Mucosa of descending colon (tissue), 3 donors: Measurements from ENCODE around the gene YIPF6. TPM values are rescaled to one million over a fixed set of nuclear protein-coding genes. Genes with fewer than 3 reads are reported as not detected.

ENCODE experiments used
- total RNA-seq, 3 donors: library from RNA; stranded (reverse); fragmentation: NEBNext Ultra II Directional in 2 of 3; extraction: Animal tissue kit (Norgen Biotek cat#: 25700) in 2 of 3; gene quantifications; one replicate each; pipeline versions ENCODE4 v1.2.1 to v1.2.4, GENCODE V29; 2021 to 2023
- donor health status: DM: no; HTN: no; CAD: no; lungs with moderate emphysema.
- donor health status: DM: no; HTN: no; CAD: no.
- donor health status: DM: no; HTN: yes; CAD: no.

The YIPF6 gene
- total RNA-seq, 3 donors from 2014 or later = 43.4 to 43.9 (median 43.6) TPM

Other genes starting within 250 kb of the YIPF6 start
- 1 to 10 TPM; 7.5 to 9.5 (median 7.6) TPM for gene OPHN1, start 65.6 kb upstream of the YIPF6 start, total RNA-seq
- 1 to 10 TPM; 1.2 to 5.5 (median 4.5) TPM for gene STARD8, start 148.6 kb downstream of the YIPF6 start, total RNA-seq